Liver (tissue), 3 donors: ENCODE data around the gene C6orf89.

ENCODE experiments used
- ATF3 ChIP-seq: IDR thresholded peaks from 2 replicates; pipeline ENCODE4 v1.6.1; 2016; ENCODE audit warnings: antibody characterized with exemption
- JUND ChIP-seq, 2 donors: IDR thresholded peaks; 2 replicates each; pipeline ENCODE4 v1.6.1; 2016; ENCODE audit warnings: antibody characterized with exemption in 2 of 2
- RAD21 ChIP-seq, 2 donors: IDR thresholded peaks; 2 replicates each; pipeline ENCODE4 v1.6.1; 2016; ENCODE audit warnings: antibody characterized with exemption in 2 of 2, mild to moderate bottlenecking in 2 of 2
- SP1 ChIP-seq: IDR thresholded peaks from 2 replicates; pipeline ENCODE4 v1.6.1; 2018; ENCODE audit warnings: antibody characterized with exemption, mild to moderate bottlenecking
- TAF1 ChIP-seq: conservative IDR thresholded peaks from 2 replicates; pipeline ENCODE4 v1.6.1; 2016; ENCODE audit warnings: antibody characterized with exemption, mild to moderate bottlenecking
- YY1 ChIP-seq: IDR thresholded peaks from 2 replicates; pipeline ENCODE4 v1.6.1; 2016; ENCODE audit warnings: antibody characterized with exemption, mild to moderate bottlenecking
- TF ChIP-seq, protein P1 (sequence below): IDR thresholded peaks from 2 replicates; pipeline ENCODE4 v1.6.1; 2016; ENCODE audit warnings: antibody characterized with exemption
- TF ChIP-seq, protein P2 (sequence below): fragments of 150-350 bp; IDR thresholded peaks from 2 replicates; pipeline ENCODE4 v1.5.1; 2017; ENCODE audit warnings: improper control_type of control experiment, low read depth, low read length; ENCODE audit not compliant: missing input control
- donor health status: healthy.
- donor health status: healthy.

- TF ChIP-seq, protein P1, sequence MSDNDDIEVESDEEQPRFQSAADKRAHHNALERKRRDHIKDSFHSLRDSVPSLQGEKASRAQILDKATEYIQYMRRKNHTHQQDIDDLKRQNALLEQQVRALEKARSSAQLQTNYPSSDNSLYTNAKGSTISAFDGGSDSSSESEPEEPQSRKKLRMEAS = no peak
- TF ChIP-seq, protein P2, sequence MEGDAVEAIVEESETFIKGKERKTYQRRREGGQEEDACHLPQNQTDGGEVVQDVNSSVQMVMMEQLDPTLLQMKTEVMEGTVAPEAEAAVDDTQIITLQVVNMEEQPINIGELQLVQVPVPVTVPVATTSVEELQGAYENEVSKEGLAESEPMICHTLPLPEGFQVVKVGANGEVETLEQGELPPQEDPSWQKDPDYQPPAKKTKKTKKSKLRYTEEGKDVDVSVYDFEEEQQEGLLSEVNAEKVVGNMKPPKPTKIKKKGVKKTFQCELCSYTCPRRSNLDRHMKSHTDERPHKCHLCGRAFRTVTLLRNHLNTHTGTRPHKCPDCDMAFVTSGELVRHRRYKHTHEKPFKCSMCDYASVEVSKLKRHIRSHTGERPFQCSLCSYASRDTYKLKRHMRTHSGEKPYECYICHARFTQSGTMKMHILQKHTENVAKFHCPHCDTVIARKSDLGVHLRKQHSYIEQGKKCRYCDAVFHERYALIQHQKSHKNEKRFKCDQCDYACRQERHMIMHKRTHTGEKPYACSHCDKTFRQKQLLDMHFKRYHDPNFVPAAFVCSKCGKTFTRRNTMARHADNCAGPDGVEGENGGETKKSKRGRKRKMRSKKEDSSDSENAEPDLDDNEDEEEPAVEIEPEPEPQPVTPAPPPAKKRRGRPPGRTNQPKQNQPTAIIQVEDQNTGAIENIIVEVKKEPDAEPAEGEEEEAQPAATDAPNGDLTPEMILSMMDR = no peak
- TF ChIP-seq RAD21 (IDR thresholded peaks at IDR 0.05) (no peak), JUND (IDR thresholded peaks at IDR 0.05) (no peak), SP1 (no peak), TAF1 (no peak), YY1 (no peak), ATF3 (no peak)
Measured at GRCh38 chr6:36917541-36918193, 31.9 kb downstream of the C6orf89 start.
